ENCODE results near the gene ZFYVE1. TPM values are rescaled to one million over a fixed set of nuclear protein-coding genes. Genes with fewer than 3 reads are reported as not detected.
"Not testable (repeated sequence)": the region's sequence is repeated elsewhere in the genome, so short reads cannot be mapped to it uniquely, and the experiment has no call there.

The ZFYVE1 gene
- total RNA-seq = 22.4 TPM

- intact Hi-C loops (cut with DNase I) = no loop called here
- ATAC-seq (peak; percentile 100), DNase-seq (ENCODE audit: low spot score) (peak; percentile 97)
Observed at GRCh38 chr14:73026845-73027542, at the start of gene ZFYVE1. TSS of gene ZFYVE1 (minus strand) at chr14:73027106. CDS start at chr14:73024508, 2,598 bp downstream.

GRCh38 chr14:73069585-73069984 is 42.7 kb upstream of the ZFYVE1 start:
- ATAC-seq (no peak), DNase-seq (ENCODE audit: low spot score) (no peak)
- intact Hi-C loops (cut with DNase I) = no loop called here

DNA sequence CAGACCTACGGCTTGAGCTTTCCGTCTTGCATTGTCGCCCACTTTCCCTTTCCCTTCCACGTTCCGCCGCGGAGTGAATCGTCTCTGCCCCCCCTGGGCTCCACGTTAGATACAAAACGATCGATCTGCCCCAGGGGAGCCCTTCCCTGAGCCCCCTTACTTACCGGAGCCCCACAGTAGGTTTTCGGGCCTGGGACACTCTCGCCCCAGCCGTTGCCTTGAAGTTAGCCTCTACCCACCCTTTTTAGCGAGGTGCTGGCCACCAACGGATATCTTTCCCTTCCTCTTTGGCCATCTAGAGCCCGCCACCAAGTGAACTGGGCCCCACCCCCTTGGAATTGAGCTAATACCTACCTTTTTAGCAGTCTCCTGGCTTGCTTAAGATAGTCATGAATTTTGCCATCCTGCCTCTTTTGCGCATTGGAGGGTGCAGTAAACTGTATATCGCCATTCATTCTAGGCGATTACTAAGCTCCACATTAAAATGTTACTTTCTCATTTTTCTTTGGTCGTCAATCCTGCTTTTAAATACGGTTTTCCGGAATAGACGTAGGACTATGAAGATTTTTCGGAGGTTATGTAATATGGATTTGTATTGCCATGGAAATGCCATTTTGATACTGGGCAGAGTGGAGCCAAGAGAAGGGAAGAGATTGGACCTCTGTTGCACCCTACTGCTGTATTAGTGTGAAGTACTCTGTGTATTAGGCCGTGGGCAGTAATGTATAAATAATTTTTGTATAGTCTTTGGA is 32.2 kb upstream of the ZFYVE1 start:
- intact Hi-C loops (cut with DNase I) = no loop called here
- DNase-seq (ENCODE audit: low spot score) = no peak

DNA sequence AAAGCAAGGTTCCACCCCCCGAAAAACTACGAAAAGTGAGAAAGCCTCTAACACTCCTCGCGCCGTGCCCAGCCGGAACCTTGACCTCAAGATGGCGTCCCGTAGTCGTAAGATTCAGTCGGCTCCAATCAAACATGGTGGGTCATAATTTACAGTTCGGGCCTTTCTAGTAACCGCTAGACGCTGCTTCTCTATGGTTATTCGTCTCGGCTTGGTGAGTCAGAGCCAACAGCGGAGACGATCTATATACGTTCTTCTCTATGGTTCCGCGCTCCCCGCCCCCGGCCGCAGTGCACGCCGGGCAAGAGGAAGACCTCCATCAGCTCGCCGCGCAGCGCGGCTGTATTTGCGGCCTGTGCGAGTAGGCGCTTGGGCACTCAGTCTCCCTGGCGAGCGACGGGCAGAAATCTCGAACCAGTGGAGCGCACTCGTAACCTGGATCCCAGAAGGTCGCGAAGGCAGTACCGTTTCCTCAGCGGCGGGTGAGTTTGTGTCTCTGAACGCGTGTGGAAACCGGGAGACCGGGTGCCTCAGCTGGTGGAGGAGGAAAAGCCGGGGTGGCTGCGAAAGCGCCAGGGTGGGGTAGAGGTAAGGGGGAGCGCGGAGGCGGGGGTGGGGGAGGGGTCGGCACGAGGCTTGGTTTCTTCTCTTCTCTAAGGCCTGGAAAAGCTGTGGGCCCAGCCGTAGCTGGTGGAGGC is 31.5 kb upstream of the ZFYVE1 start, which contains the start of gene RBM25:
Gene RBM25, plus strand, starts transcription at position 311 of the 698 bp plus-strand sequence. CDS start 13,108 bp downstream, outside the sequence.
- ATAC-seq = peak; percentile 99
- intact Hi-C loops (cut with DNase I) = no loop called here
- DNase-seq (ENCODE audit: low spot score) = peak; percentile 96

More for the DNA sequence above, 32.2 kb upstream of the ZFYVE1 start:
- ATAC-seq = peak; percentile 37

DNA sequence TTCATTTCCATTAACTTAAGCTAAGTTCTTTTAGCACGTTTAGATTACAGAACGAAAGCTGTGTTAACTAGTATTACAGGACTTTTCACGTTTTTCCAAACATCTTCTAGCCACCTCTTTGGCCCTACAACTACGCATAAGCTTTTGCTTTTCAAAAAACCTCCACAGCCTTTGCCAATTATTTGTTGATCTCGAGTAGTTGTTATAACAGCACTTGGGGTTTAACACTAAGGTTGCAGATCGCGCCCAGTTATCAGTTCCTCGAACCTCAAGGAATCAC is 31.0 kb upstream of the ZFYVE1 start:
- ATAC-seq (no peak), DNase-seq (ENCODE audit: low spot score) (no peak)
- intact Hi-C loops (cut with DNase I) = no loop called here

GRCh38 chr14:73055251-73055650 is 28.3 kb upstream of the ZFYVE1 start:
- intact Hi-C loops (cut with DNase I) = no loop called here

GRCh38 chr14:73049428-73049827 is 22.5 kb upstream of the ZFYVE1 start:
- intact Hi-C loops (cut with DNase I) = no loop called here
- no peak for ATAC-seq

More at GRCh38 chr14:73055251-73055650, 28.3 kb upstream of the ZFYVE1 start:
- no peak for ATAC-seq
- DNase-seq (ENCODE audit: low spot score) = no peak

GRCh38 chr14:73047808-73048207 is 20.9 kb upstream of the ZFYVE1 start:
- ATAC-seq (no peak), DNase-seq (ENCODE audit: low spot score) (no peak)
- intact Hi-C loops (cut with DNase I) = no loop called here

More at GRCh38 chr14:73049428-73049827, 22.5 kb upstream of the ZFYVE1 start:
- no peak for DNase-seq (ENCODE audit: low spot score)

- intact Hi-C loops (cut with DNase I); DNase-seq (ENCODE audit: low spot score); ATAC-seq: not testable (repeated sequence)
Observed at GRCh38 chr14:73036706-73037450, 10.0 kb upstream of the ZFYVE1 start.

DNA sequence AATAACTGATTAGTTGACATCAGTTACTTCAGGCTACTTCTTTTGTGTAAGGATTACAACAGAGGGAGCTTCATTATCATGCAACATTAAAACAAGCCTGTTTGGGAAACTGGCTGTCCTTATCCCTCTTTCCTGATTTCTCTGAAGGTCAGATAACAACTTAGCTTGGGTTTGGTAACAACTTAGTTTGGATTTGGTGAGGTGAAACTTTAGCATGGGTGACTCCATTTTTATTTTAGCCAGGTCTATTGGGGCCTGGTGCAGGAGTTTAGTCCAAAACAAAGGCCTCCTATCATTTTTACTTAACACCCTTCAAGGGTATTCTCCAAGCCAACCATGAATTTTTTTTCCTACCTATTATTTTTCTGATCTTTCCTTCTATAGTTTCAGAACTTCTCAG is 1.1 kb upstream of the ZFYVE1 start:
- DNase-seq (ENCODE audit: low spot score) = no peak
- intact Hi-C loops (cut with DNase I) = no loop called here
- ATAC-seq = no peak

GRCh38 chr14:73027546-73027945 is 640 bp upstream of the ZFYVE1 start:
- intact Hi-C loops (cut with DNase I) = no loop called here
- no peak for DNase-seq (ENCODE audit: low spot score)
- no peak for ATAC-seq

GRCh38 chr14:73026243-73026844 is 562 bp downstream of the ZFYVE1 start:
- intact Hi-C loops (cut with DNase I) = no loop called here
- ATAC-seq = no peak
- peak; percentile 66 for DNase-seq (ENCODE audit: low spot score)

DNA sequence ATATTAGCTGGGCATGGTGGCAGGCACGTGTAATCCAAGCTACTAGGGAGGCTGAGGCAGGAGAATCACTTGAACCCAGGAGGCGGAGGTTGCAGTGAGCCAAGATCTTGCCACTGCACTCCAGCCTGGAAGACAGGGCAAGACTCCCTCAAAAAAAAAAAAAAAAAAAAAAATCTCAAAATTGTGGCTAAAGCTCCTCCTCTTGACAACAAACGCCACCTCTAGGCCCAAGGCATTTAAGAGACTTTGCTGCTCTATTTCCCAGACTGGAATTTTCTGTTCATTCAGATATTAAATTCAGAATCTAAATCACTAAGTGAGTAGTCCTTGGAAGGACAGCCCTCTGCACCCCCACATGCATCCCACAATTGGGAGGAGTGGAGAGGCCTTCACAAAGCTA is 1.4 kb downstream of the ZFYVE1 start:
- DNase-seq (ENCODE audit: low spot score) (no peak), ATAC-seq (no peak)
- intact Hi-C loops (cut with DNase I) = no loop called here

GRCh38 chr14:73022051-73022450 is 4.9 kb downstream of the ZFYVE1 start:
- intact Hi-C loops (cut with DNase I) = no loop called here
- ATAC-seq = no peak

GRCh38 chr14:73016011-73016410 is 10.9 kb downstream of the ZFYVE1 start:
- intact Hi-C loops (cut with DNase I); DNase-seq (ENCODE audit: low spot score); ATAC-seq: not testable (repeated sequence)

More at GRCh38 chr14:73022051-73022450, 4.9 kb downstream of the ZFYVE1 start:
- DNase-seq (ENCODE audit: low spot score) = no peak

- DNase-seq (ENCODE audit: low spot score); intact Hi-C loops (cut with DNase I); ATAC-seq: not testable (repeated sequence)
Observed at GRCh38 chr14:73015552-73015951, 11.4 kb downstream of the ZFYVE1 start.

DNA sequence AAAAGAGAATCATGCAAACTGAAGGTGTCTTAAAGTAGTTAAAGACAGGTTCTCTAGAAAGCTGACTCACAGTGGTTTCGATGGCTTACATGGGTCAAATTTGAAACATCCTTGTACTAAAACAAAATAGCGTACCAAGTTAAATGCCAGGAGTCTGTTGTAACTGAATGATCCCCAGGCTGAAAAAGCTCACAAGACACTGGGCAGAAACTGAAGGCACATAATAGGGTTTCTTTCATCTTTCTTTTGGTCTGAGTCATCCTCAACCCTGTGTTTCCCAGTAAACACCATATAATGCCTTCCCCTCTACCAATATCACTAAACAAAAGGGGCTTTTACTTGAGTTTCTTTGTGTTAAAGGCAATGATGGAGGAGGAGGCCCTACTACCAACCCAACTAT is 12.8 kb downstream of the ZFYVE1 start:
- DNase-seq (ENCODE audit: low spot score) = no peak
- no peak for ATAC-seq
- intact Hi-C loops (cut with DNase I) = no loop called here

DNA sequence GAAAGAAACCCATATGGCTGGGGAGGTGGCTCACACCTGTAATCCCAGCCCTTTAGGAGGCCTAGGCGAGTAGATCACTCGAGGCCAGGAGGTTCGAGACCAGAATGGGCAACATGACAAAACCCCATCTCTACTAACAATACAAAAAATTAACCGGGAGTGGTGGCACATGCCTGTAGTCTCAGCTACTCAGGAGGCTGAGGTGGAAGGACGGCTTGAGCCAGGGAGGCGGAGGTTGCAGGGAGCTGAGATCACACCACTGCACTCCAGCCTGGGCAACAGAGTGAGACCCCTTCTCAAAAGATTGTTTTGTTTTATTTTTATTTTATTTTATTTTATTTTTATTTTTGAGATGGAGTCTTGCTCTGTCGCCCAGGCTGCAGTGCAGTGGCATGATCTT is 15.7 kb downstream of the ZFYVE1 start:
- DNase-seq (ENCODE audit: low spot score); ATAC-seq; intact Hi-C loops (cut with DNase I): not testable (repeated sequence)

DNA sequence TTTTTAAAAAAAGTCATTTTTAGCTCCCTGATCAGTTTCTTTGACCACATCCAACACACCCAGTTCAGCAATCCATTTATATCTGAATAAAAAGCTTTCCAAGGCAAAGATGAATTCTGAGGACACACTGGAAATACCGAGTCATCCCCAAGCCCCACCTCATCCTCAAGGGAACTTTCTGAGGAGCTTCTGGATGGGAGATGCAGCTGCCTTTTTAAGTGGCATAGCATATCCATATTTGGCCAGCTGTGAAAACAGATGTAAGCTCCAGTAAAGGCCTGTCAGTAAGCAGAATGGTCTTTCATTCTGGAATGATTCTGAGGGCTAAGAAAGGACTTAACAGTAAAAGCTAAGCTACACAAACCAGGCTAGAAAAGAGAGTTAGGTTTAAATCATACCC is 18.4 kb downstream of the ZFYVE1 start:
- intact Hi-C loops (cut with DNase I) = no loop called here
- DNase-seq (ENCODE audit: low spot score) (no peak), ATAC-seq (peak; percentile 79)

Measured in sciatic nerve (tissue), 2 donors.